ENCODE data around the gene PPP1R3F.

- no peak for TF ChIP-seq CTCF (IDR thresholded peaks at IDR 0.05)
- TF ChIP-seq POLR2AphosphoS5 (IDR thresholded peaks at IDR 0.05) = no peak
- no peak for TF ChIP-seq POLR2A (IDR thresholded peaks at IDR 0.05)
Observed at GRCh38 chrX:49268702-49269009, 937 bp upstream of the PPP1R3F start.

Data from suprapubic skin (tissue), 4 donors.